DOHH2 (cell line): ENCODE data around the gene RTP3.

ENCODE experiments used
- H3F3A ChIP-seq: fragments of 200-600 bp; sonication (generic), shearing (Covaris generic); 2 replicates; pipeline ENCODE4 v1.6.0; 2016; ENCODE audit warnings: antibody characterized with exemption, mild to moderate bottlenecking; ENCODE audit not compliant: control insufficient read depth, insufficient read depth
- H3K27ac ChIP-seq: fragments of 200-600 bp; sonication (generic); 2 replicates; pipeline ENCODE4 v1.5.1; 2014; ENCODE audit warnings: low read depth, mild to moderate bottlenecking, low read length, moderate library complexity
- H3K27me3 ChIP-seq: fragments of 200-600 bp; sonication (generic); 2 replicates; pipeline ENCODE4 v1.6.1; 2014; ENCODE audit warnings: mild to moderate bottlenecking, low read length, mixed read lengths; ENCODE audit not compliant: control insufficient read depth
- H3K36me3 ChIP-seq: fragments of 200-600 bp; sonication (generic); 2 replicates; pipeline ENCODE4 v1.6.1; 2014; ENCODE audit warnings: mild to moderate bottlenecking, low read length, moderate library complexity, mixed read lengths; ENCODE audit not compliant: control insufficient read depth
- H3K4me1 ChIP-seq: fragments of 200-600 bp; sonication (generic); 2 replicates; pipeline ENCODE4 v1.6.1; 2014; ENCODE audit warnings: mild to moderate bottlenecking, low read length, mixed read lengths; ENCODE audit not compliant: control insufficient read depth
- H3K4me2 ChIP-seq: fragments of 200-600 bp; sonication (generic); 2 replicates; pipeline ENCODE4 v1.6.0; 2014; ENCODE audit warnings: mild to moderate bottlenecking, low read length, moderate library complexity
- H3K4me3 ChIP-seq: fragments of 200-600 bp; sonication (generic); 2 replicates; pipeline ENCODE4 v1.5.1; 2014; ENCODE audit warnings: mild to moderate bottlenecking, low read length, mixed read lengths
- H3K79me2 ChIP-seq: fragments of 200-600 bp; sonication (generic); 2 replicates; pipeline ENCODE4 v1.6.1; 2014; ENCODE audit warnings: mild to moderate bottlenecking, low read length, mixed read lengths; ENCODE audit not compliant: control insufficient read depth
- H3K9me2 ChIP-seq: fragments of 200-600 bp; sonication (generic); replicated peaks from 2 replicates; pipeline ENCODE4 v1.6.1; 2014; ENCODE audit warnings: mild to moderate bottlenecking, low read length, mixed read lengths; ENCODE audit not compliant: control insufficient read depth
- H3K9me3 ChIP-seq: fragments of 200-600 bp; sonication (generic); 2 replicates; pipeline ENCODE4 v1.6.1; 2014; ENCODE audit warnings: antibody characterized with exemption, low read length, mixed read lengths; ENCODE audit not compliant: control insufficient read depth, insufficient read depth
- H4K20me1 ChIP-seq: fragments of 200-600 bp; sonication (generic); 2 replicates; pipeline ENCODE4 v1.6.0; 2014; ENCODE audit warnings: low read depth, mild to moderate bottlenecking, antibody characterized with exemption, low read length, moderate library complexity; ENCODE audit not compliant: control insufficient read depth, insufficient read depth
- EZH2phosphoT487 ChIP-seq: fragments of 200-600 bp; sonication (generic); IDR thresholded peaks from 2 replicates; pipeline ENCODE4 v1.6.1; 2017; ENCODE audit warnings: borderline replicate concordance, mild to moderate bottlenecking, antibody characterized with exemption, low read length, moderate library complexity, mixed read lengths
- TF ChIP-seq, protein P1 (sequence below): fragments of 200-600 bp; sonication (generic); IDR thresholded peaks from one replicate; pipeline ENCODE4 v1.5.1; 2014; ENCODE audit warnings: antibody characterized with exemption, mild to moderate bottlenecking, low read depth, low read length; ENCODE audit not compliant: poor library complexity, severe bottlenecking

The RTP3 gene

DNA sequence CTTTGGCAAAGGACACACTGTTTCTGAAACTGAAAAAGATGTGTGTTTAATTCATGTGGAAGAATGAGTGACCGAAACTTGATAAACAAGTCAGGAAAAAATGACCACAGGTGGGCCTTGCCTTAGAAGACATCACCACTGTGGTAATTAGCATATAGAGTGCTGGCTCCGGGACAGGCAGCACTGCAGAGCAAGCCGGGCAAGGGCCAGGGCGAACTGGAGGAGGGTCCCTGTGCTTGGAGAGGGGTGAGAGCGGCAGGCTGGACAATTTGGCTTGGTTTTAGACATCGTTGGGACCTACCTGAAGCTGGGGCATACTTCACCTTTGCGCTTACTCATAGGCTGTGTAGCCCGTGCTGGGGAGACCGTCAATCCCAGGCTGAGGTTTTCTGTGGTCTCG lies 8.2 kb downstream of the RTP3 start:
- Histone ChIP-seq H3K27ac (no peak overlapping the region), H3K9me2 (no peaks in the 10 kb centered on the region), H3K4me2 (no peak overlapping the region), H3F3A (no peaks in the 10 kb centered on the region), H3K36me3 (no peaks in the 10 kb centered on the region), H3K4me1 (peaks cover 34% of the 10 kb centered on the region), H3K79me2 (no peaks in the 10 kb centered on the region), H4K20me1 (no peaks in the 10 kb centered on the region), H3K9me3 (no peaks in the 10 kb centered on the region), H3K27me3 (no peaks in the 10 kb centered on the region), H3K4me3 (no peak overlapping the region)
- TF ChIP-seq EZH2phosphoT487: no peak
- TF ChIP-seq, protein P1, sequence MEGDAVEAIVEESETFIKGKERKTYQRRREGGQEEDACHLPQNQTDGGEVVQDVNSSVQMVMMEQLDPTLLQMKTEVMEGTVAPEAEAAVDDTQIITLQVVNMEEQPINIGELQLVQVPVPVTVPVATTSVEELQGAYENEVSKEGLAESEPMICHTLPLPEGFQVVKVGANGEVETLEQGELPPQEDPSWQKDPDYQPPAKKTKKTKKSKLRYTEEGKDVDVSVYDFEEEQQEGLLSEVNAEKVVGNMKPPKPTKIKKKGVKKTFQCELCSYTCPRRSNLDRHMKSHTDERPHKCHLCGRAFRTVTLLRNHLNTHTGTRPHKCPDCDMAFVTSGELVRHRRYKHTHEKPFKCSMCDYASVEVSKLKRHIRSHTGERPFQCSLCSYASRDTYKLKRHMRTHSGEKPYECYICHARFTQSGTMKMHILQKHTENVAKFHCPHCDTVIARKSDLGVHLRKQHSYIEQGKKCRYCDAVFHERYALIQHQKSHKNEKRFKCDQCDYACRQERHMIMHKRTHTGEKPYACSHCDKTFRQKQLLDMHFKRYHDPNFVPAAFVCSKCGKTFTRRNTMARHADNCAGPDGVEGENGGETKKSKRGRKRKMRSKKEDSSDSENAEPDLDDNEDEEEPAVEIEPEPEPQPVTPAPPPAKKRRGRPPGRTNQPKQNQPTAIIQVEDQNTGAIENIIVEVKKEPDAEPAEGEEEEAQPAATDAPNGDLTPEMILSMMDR: no peak

GRCh38 chr3:46506526-46506925 lies 8.8 kb downstream of the RTP3 start:
- no peaks in the 10 kb centered on the region for H3F3A ChIP-seq
- peaks cover 28% of the 10 kb centered on the region for H3K4me1 ChIP-seq
- no peaks in the 10 kb centered on the region for H3K36me3 ChIP-seq
- H3K4me2 ChIP-seq: no peak overlapping the region
- TF ChIP-seq EZH2phosphoT487: no peak
- TF ChIP-seq, protein P1: no peak
- no peaks in the 10 kb centered on the region for H3K27me3 ChIP-seq
- no peaks in the 10 kb centered on the region for H3K79me2 ChIP-seq
- H3K9me2 ChIP-seq: no peaks in the 10 kb centered on the region
- no peak overlapping the region for H3K4me3 ChIP-seq
- no peaks in the 10 kb centered on the region for H4K20me1 ChIP-seq
- no peaks in the 10 kb centered on the region for H3K9me3 ChIP-seq
- no peak overlapping the region for H3K27ac ChIP-seq

GRCh38 chr3:46508850-46509591 lies 11.2 kb downstream of the RTP3 start:
- no peaks in the 10 kb centered on the region for H4K20me1 ChIP-seq
- TF ChIP-seq, protein P1: no peak
- no peak for TF ChIP-seq EZH2phosphoT487
- H3K4me2 ChIP-seq: no peak overlapping the region
- no peaks in the 10 kb centered on the region for H3F3A ChIP-seq
- H3K27ac ChIP-seq: no peak overlapping the region
- no peaks in the 10 kb centered on the region for H3K36me3 ChIP-seq
- no peaks in the 10 kb centered on the region for H3K27me3 ChIP-seq
- no peaks in the 10 kb centered on the region for H3K79me2 ChIP-seq
- H3K9me3 ChIP-seq: no peaks in the 10 kb centered on the region
- no peak overlapping the region for H3K4me3 ChIP-seq
- H3K4me1 ChIP-seq: peaks cover 4% of the 10 kb centered on the region; the same call in 1 of the 2 replicates
- no peaks in the 10 kb centered on the region for H3K9me2 ChIP-seq
